ENCODE measurements around the gene OSBPL10.
"Not testable (repeated sequence)": the region's sequence is repeated elsewhere in the genome, so short reads cannot be mapped to it uniquely, and the experiment has no call there.

OSBPL10 gene

GRCh38 chr3:31701286-31701685, 279.8 kb downstream of the OSBPL10 start:
- no peak overlapping the region for H3K27ac ChIP-seq
- no peak overlapping the region for H3K4me3 ChIP-seq

- H3K27ac ChIP-seq: no peak overlapping the region
- H3K4me3 ChIP-seq: no peak overlapping the region
These were observed 281.6 kb downstream of the OSBPL10 start for GRCh38 chr3:31699309-31699953.

- Histone ChIP-seq H3K27ac (no peak overlapping the region), H3K4me3 (no peak overlapping the region)
These were observed 284.1 kb downstream of the OSBPL10 start for GRCh38 chr3:31696815-31697548.

GRCh38 chr3:31696009-31696297, 285.1 kb downstream of the OSBPL10 start:
- Histone ChIP-seq H3K27ac (no peak overlapping the region), H3K4me3 (no peak overlapping the region)

- Histone ChIP-seq H3K27ac (no peak overlapping the region), H3K4me3 (no peak overlapping the region)
These were observed 285.6 kb downstream of the OSBPL10 start for GRCh38 chr3:31695280-31696008.

GRCh38 chr3:31693346-31693745, 287.7 kb downstream of the OSBPL10 start:
- Histone ChIP-seq H3K27ac (no peak overlapping the region), H3K4me3 (no peak overlapping the region)

- Histone ChIP-seq H3K27ac (no peak overlapping the region), H3K4me3 (no peak overlapping the region)
These were observed 288.3 kb downstream of the OSBPL10 start for GRCh38 chr3:31692751-31693150.

GRCh38 chr3:31690771-31691170, 290.3 kb downstream of the OSBPL10 start:
- no peak overlapping the region for H3K4me3 ChIP-seq
- no peak overlapping the region for H3K27ac ChIP-seq

GRCh38 chr3:31689523-31689922, 291.5 kb downstream of the OSBPL10 start:
- H3K27ac ChIP-seq, H3K4me3 ChIP-seq: not testable (repeated sequence)

GRCh38 chr3:31688984-31689383, 292.1 kb downstream of the OSBPL10 start:
- Histone ChIP-seq H3K27ac (no peak overlapping the region), H3K4me3 (no peak overlapping the region)

- Histone ChIP-seq H3K27ac (no peak overlapping the region), H3K4me3 (no peak overlapping the region)
These were observed 293.9 kb downstream of the OSBPL10 start for GRCh38 chr3:31687020-31687802.

- no peak overlapping the region for H3K4me3 ChIP-seq
These were observed 300.8 kb downstream of the OSBPL10 start for GRCh38 chr3:31680072-31680870.

GRCh38 chr3:31676556-31676955, 304.5 kb downstream of the OSBPL10 start:
- Histone ChIP-seq H3K4me3 (no peak overlapping the region), H3K27ac (no peak overlapping the region)

More at GRCh38 chr3:31680072-31680870, 300.8 kb downstream of the OSBPL10 start:
- no peak overlapping the region for H3K27ac ChIP-seq

- Histone ChIP-seq H3K27ac (no peak overlapping the region), H3K4me3 (no peak overlapping the region)
These were observed 307.1 kb downstream of the OSBPL10 start for GRCh38 chr3:31673950-31674349.

- Histone ChIP-seq H3K4me3 (no peak overlapping the region), H3K27ac (no peak overlapping the region)
These were observed 309.1 kb downstream of the OSBPL10 start for GRCh38 chr3:31671976-31672375.

- H3K27ac ChIP-seq: no peak overlapping the region
- no peak overlapping the region for H3K4me3 ChIP-seq
These were observed 309.6 kb downstream of the OSBPL10 start for GRCh38 chr3:31671451-31671850.

GRCh38 chr3:31670722-31671121, 310.3 kb downstream of the OSBPL10 start:
- no peak overlapping the region for H3K27ac ChIP-seq

GRCh38 chr3:31670136-31670535, 310.9 kb downstream of the OSBPL10 start:
- no peak overlapping the region for H3K27ac ChIP-seq

More at GRCh38 chr3:31670722-31671121, 310.3 kb downstream of the OSBPL10 start:
- no peak overlapping the region for H3K4me3 ChIP-seq

GRCh38 chr3:31668242-31668641, 312.8 kb downstream of the OSBPL10 start:
- Histone ChIP-seq H3K4me3 (no peak overlapping the region), H3K27ac (no peak overlapping the region)

More at GRCh38 chr3:31670136-31670535, 310.9 kb downstream of the OSBPL10 start:
- H3K4me3 ChIP-seq: no peak overlapping the region
